ENCODE data around the gene DDO.
"Not testable (repeated sequence)": the region's sequence is repeated elsewhere in the genome, so short reads cannot be mapped to it uniquely, and the experiment has no call there.

The DDO gene

GRCh38 chr6:110366975-110367374 lies 48.4 kb downstream of the DDO start:
- no peak for DNase-seq

GRCh38 chr6:110366256-110366655 lies 49.1 kb downstream of the DDO start:
- no peak for DNase-seq

GRCh38 chr6:110364364-110365105 lies 50.8 kb downstream of the DDO start:
- DNase-seq, result no peak

- no peak for DNase-seq
These were observed 51.6 kb downstream of the DDO start for GRCh38 chr6:110363748-110364147.

GRCh38 chr6:110360676-110361075 lies 54.7 kb downstream of the DDO start:
- DNase-seq, result no peak

- DNase-seq, result no peak
These were observed 55.8 kb downstream of the DDO start for GRCh38 chr6:110359556-110359955.

GRCh38 chr6:110358553-110359160 lies 56.7 kb downstream of the DDO start:
- DNase-seq, result no peak

- no peak for DNase-seq
These were observed 57.5 kb downstream of the DDO start, which contains the start of gene METTL24 for GRCh38 chr6:110357664-110358552. Gene METTL24, minus strand, starts transcription at chr6:110358349. Its CDS starts 77 bp downstream, at chr6:110358272.

- no peak for DNase-seq
These were observed 58.1 kb downstream of the DDO start for GRCh38 chr6:110357298-110357663.

- no peak for DNase-seq
These were observed 58.6 kb downstream of the DDO start for GRCh38 chr6:110356778-110357177.

- DNase-seq, result no peak
These were observed 59.6 kb downstream of the DDO start for GRCh38 chr6:110355727-110356126.

GRCh38 chr6:110355022-110355421 lies 60.4 kb downstream of the DDO start:
- no peak for DNase-seq

GRCh38 chr6:110354153-110354552 lies 61.2 kb downstream of the DDO start:
- DNase-seq, result no peak

GRCh38 chr6:110353457-110354001 lies 61.8 kb downstream of the DDO start:
- no peak for DNase-seq

- DNase-seq, result no peak
These were observed 62.7 kb downstream of the DDO start for GRCh38 chr6:110352563-110353262.

GRCh38 chr6:110351986-110352385 lies 63.4 kb downstream of the DDO start:
- no peak for DNase-seq

GRCh38 chr6:110351546-110351945 lies 63.8 kb downstream of the DDO start:
- no peak for DNase-seq

GRCh38 chr6:110350593-110350992 lies 64.8 kb downstream of the DDO start:
- DNase-seq, result not testable (repeated sequence)

- DNase-seq, result no peak
These were observed 66.2 kb downstream of the DDO start for GRCh38 chr6:110348961-110349690.

- DNase-seq, result no peak
These were observed 70.3 kb downstream of the DDO start for GRCh38 chr6:110345025-110345424.

- no peak for DNase-seq
These were observed 72.6 kb downstream of the DDO start for GRCh38 chr6:110342759-110343158.
